ENCODE data around the gene LIMCH1.

- TF ChIP-seq EZH2 (IDR thresholded peaks at IDR 0.05) (no peak), CTCF (IDR thresholded peaks at IDR 0.05) (no peak), EZH2phosphoT487 (IDR thresholded peaks at IDR 0.05) (no peak)
Measured at GRCh38 chr4:41533680-41534079, 4.3 kb upstream of the LIMCH1 start.
